IPS-11a (cell line): Measurements from ENCODE around the gene CCSER1.
"Not testable (repeated sequence)": the region's sequence is repeated elsewhere in the genome, so short reads cannot be mapped to it uniquely, and the experiment has no call there.

Experiments
- H3K4me3 ChIP-seq: one replicate; pipeline ENCODE4 v1.5.1; 2013; ENCODE audit warnings: low read depth, low read length, control low read depth

Gene CCSER1

DNA sequence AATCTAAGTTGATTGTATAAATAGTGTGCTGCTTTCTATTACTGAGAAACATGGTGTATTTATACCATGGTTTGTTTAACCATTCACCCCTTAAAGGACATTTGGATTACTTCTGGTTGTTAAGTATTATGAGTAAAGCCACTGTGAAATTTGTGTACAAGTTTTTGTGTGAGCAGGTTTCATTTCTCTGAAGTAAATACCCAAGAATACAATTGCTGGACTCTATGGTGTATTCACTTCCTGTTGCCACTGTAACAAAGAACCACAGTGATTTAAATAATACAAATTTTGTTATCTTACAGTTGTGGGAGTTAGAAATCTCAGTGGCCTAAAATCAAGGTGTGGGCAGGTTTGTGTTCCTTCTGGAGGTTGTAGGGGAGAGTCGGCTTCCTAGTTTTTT is 869.6 kb downstream of the CCSER1 start:
- no peak overlapping the region for H3K4me3 ChIP-seq

- no peak overlapping the region for H3K4me3 ChIP-seq
Measured at GRCh38 chr4:91015861-91016260, 888.7 kb downstream of the CCSER1 start.

- no peak overlapping the region for H3K4me3 ChIP-seq
Measured at GRCh38 chr4:91019513-91019912, 892.3 kb downstream of the CCSER1 start.

DNA sequence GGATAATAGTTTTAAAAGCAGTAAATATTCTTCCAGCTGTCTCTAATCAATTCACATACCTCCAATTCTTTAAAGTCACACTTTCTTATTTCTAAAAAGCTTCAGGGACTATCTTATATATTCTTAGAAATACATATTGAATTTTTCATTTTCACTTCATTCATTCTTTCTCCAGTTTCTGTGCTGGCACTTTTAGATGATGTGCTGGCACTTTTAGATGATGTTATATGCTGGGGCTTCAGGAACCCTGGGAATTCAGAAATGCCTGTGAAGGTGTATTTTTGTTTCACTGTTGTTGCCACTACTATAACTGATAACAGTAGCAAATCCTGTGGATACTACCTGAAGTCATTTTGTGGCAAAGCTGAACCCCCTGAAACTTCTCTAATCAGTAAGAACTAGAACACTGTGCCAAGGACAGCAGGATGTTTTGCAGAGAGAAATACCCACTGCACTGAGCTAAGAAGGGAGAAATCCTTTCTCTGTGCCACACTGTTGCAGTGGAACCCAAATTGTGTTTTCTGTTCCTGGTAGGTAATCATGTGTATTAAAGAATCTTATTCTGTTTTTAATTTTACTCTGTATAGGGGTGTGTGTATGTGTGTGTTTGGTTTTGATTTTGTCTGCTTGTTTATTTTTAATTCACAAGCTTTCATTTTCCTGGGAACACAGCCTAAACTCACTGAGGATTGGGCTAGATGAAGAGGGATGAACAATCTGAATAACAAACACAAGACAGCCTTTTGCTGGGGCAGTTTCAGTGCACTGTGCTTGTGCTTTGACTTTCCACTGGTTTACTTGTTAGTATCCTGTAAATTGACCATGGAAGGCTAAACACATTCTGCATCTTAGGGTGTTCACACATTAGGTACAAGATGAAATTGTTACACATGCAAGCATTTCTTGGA is 898.3 kb downstream of the CCSER1 start:
- H3K4me3 ChIP-seq, result no peak overlapping the region

DNA sequence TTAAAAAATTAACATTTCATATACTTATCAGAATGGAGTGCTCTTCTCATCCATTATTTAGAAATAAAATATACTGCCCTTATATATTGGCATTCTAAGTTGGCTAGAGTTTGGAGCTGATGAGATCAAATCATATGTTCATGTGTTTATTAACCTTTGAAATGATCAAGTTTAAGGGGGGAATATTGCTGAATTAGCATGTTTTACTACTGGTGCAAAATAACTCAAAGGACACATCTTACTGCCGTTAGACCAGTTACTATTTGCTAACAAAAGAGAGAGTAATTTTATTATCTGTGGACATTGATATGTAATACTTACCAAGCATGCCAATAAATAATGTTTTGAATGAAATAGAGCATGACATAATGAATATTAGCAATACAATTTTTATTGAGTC is 901.0 kb downstream of the CCSER1 start:
- no peak overlapping the region for H3K4me3 ChIP-seq

GRCh38 chr4:91031761-91032160 is 904.6 kb downstream of the CCSER1 start:
- H3K4me3 ChIP-seq, result no peak overlapping the region

GRCh38 chr4:91032725-91033445 is 905.7 kb downstream of the CCSER1 start:
- no peak overlapping the region for H3K4me3 ChIP-seq

- no peak overlapping the region for H3K4me3 ChIP-seq
Measured at GRCh38 chr4:91035276-91035675, 908.1 kb downstream of the CCSER1 start.

- no peak overlapping the region for H3K4me3 ChIP-seq
Measured at GRCh38 chr4:91037951-91038350, 910.8 kb downstream of the CCSER1 start.

- H3K4me3 ChIP-seq, result no peak overlapping the region
Measured at GRCh38 chr4:91057871-91058270, 930.7 kb downstream of the CCSER1 start.

GRCh38 chr4:91058345-91058744 is 931.2 kb downstream of the CCSER1 start:
- no peak overlapping the region for H3K4me3 ChIP-seq

DNA sequence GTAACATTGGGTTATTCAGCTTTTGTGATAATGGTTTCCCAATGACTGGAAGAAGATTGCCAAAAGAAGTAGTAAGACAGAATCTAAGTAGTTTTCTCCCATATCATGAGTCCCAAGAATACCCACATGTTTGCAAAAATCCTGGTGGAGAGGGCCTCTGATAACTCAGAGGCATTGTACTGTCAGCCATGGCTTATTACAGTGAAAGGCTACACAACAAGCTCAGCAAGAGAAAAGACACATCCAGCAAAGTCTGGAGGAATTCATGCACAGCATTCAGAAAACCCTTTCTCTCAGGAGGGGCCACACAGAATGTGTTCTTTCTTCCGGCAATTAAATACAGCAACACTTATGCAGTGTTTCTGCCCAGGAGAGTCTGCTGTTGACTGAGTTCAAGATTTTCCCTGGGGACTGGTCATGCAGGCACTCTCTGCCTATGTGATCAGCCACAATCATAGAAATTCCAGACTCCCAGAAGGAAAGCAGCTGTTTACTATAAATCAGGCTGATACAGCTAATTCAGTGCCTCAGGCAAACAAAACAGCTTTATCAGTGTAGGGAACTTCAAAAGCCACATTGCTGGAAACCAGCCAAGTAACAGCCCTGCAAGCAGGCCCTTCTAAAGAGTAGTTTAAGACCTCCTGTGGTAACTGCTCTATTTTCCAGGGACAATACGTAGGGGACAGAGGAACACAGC is 937.1 kb downstream of the CCSER1 start:
- no peak overlapping the region for H3K4me3 ChIP-seq

DNA sequence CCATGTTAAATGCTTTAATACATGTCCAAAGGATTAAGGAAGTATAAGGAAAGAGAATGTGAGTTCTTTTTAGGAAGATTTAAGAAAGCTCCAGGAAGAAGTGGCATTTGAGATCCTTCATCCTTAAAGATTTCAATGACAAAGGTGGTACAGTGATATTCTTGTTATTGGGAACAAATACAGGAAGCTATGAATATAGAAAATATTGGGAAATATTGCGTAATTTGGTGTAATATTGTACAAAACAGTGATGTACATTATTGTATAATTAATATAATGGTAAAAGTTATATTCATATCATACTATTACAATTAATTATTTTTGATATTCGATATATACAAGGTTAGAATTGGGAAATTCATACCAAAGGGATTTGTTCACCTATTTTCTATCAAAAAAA is 937.9 kb downstream of the CCSER1 start:
- no peak overlapping the region for H3K4me3 ChIP-seq

- no peak overlapping the region for H3K4me3 ChIP-seq
Measured at GRCh38 chr4:91070736-91071135, 943.5 kb downstream of the CCSER1 start.

DNA sequence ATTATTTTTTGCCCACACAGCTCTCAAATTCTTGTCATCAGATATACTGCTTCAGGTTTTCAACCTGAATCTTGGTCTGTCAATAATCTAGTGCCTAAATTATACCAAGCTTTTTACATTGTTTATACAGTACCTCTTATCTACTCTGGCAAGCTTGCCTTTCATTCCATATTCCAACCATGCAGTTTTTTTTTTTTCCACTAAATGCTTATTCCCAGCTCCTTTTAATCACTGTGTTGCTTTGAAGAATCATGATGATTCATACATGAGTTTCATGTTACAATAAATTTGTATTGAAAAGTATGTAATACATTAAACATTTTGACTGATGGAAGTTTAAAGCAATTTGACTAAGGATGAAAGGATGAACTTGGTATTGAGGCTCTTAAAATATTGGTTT is 949.0 kb downstream of the CCSER1 start:
- H3K4me3 ChIP-seq, result no peak overlapping the region

DNA sequence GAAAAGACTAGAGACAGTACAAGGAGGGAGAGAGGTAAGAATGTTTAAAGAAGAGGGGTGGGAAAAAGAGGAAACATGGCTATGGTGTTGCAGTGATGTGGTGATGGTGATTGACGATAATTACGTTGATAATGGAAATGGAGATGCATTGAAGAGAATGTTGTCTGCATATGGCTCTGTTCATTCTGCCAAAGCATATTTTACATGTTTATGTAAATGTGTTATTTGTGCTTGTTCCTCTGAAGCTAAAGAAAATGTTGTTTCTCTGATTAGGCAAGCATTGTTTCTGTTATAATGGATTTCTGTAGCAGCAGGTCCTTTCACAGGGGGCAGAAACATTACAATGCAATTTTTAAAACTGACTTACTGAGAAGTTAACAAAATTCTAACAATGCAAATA is 958.8 kb downstream of the CCSER1 start:
- H3K4me3 ChIP-seq, result no peak overlapping the region

DNA sequence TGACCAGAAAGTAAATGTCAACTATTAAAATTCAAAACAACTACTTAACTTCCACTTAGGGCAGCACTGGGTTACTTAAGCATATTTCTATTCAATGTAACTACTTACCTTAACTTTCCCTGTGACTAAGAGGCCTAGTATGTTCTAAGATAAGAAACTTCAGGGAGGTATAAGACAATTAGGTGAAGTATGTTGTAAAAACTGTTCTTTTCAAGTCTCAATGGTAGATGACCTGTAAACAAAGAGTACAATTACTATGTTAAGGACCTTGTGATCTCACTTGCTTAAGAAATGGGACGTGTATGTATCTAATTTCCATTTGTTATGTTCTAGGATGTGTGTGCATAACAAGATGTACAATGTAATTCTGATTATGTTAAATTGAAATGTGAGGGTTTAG is 960.5 kb downstream of the CCSER1 start:
- H3K4me3 ChIP-seq, result no peak overlapping the region

GRCh38 chr4:91089178-91089577 is 962.0 kb downstream of the CCSER1 start:
- H3K4me3 ChIP-seq, result no peak overlapping the region

GRCh38 chr4:91092398-91092980 is 965.3 kb downstream of the CCSER1 start:
- H3K4me3 ChIP-seq, result no peak overlapping the region

- H3K4me3 ChIP-seq, result not testable (repeated sequence)
Measured at GRCh38 chr4:91094220-91094619, 967.0 kb downstream of the CCSER1 start.

DNA sequence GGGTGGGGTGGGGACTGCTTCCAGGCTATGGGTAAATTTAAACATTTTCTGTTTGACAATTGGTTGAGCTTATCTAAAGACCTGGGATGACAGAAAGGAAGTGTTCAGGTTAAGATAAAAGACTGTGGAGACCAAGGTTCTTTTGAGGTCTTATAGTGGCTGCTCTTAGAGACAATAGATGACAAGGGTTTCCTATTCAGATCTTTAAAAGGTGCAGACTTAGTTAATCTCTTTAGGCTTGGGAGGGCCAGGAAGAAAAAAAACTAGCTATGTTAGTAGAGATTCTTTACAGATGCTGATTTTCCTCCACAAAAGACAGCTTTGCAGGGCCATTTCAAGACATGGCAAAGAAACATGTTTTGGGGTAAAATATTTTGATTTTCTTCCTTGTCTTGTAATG is 972.5 kb downstream of the CCSER1 start:
- H3K4me3 ChIP-seq, result no peak overlapping the region
